COLO668 (cell line): ENCODE data around the gene ECSCR.
"Not testable (repeated sequence)": the region's sequence is repeated elsewhere in the genome, so short reads cannot be mapped to it uniquely, and the experiment has no call there.

Experiments used
- DNase-seq: peaks from one replicate; lab custom pipeline; 2025; ENCODE audit not compliant: unreplicated experiment; lab: John Stamatoyannopoulos, UW

Gene ECSCR

GRCh38 chr5:139462586-139463276 lies at the start of gene ECSCR:
ECSCR (minus strand) TSS chr5:139462743; CDS start chr5:139462670, 73 bp downstream.
- DNase-seq: no peak

- DNase-seq: not testable (repeated sequence)
Observed at GRCh38 chr5:139504722-139505121, 42.2 kb upstream of the ECSCR start.

GRCh38 chr5:139503879-139504278 lies 41.3 kb upstream of the ECSCR start:
- DNase-seq: not testable (repeated sequence)

- not testable (repeated sequence) for DNase-seq
Observed at GRCh38 chr5:139503036-139503817, 40.7 kb upstream of the ECSCR start.

GRCh38 chr5:139501381-139501780 lies 38.8 kb upstream of the ECSCR start:
- DNase-seq: no peak

GRCh38 chr5:139495638-139496435 lies 33.3 kb upstream of the ECSCR start:
- DNase-seq: no peak

- DNase-seq: no peak
Observed at GRCh38 chr5:139494832-139495231, 32.3 kb upstream of the ECSCR start.

GRCh38 chr5:139494256-139494655 lies 31.7 kb upstream of the ECSCR start:
- DNase-seq: no peak

- no peak for DNase-seq
Observed at GRCh38 chr5:139492700-139493192, 30.2 kb upstream of the ECSCR start.

GRCh38 chr5:139488260-139488659 lies 25.7 kb upstream of the ECSCR start:
- DNase-seq: no peak

GRCh38 chr5:139486201-139486600 lies 23.7 kb upstream of the ECSCR start:
- no peak for DNase-seq

- DNase-seq: not testable (repeated sequence)
Observed at GRCh38 chr5:139482890-139483208, 20.3 kb upstream of the ECSCR start.

- DNase-seq: peak; percentile 47
Observed at GRCh38 chr5:139482050-139482889, 19.7 kb upstream of the ECSCR start, which contains the start of gene STING1. STING1 (minus strand) TSS chr5:139482758; CDS start chr5:139481704, 1,054 bp downstream.

- DNase-seq: no peak
Observed at GRCh38 chr5:139481580-139482049, 19.1 kb upstream of the ECSCR start.

- no peak for DNase-seq
Observed at GRCh38 chr5:139481122-139481533, 18.6 kb upstream of the ECSCR start.

GRCh38 chr5:139479729-139480128 lies 17.2 kb upstream of the ECSCR start:
- not testable (repeated sequence) for DNase-seq

GRCh38 chr5:139478657-139479423 lies 16.3 kb upstream of the ECSCR start:
- not testable (repeated sequence) for DNase-seq

- no peak for DNase-seq
Observed at GRCh38 chr5:139475865-139476617, 13.5 kb upstream of the ECSCR start.
